H1 (cell line): ENCODE measurements around the gene FBXW2. TPM values are rescaled to one million over a fixed set of nuclear protein-coding genes. Genes with fewer than 3 reads are reported as not detected.

Experiments used
- CTCF ChIA-PET: fragments of 300-600 bp; sonication (Branson Sonifier 250); formaldehyde crosslinking; loops from one replicate; lab custom pipeline; 2021; ENCODE audit not compliant: partially characterized antibody; lab: Charles Lee
- POLR2A ChIA-PET: fragments of 300-600 bp; sonication (Branson Sonifier 250); formaldehyde crosslinking; loops from one replicate; lab custom pipeline; 2021; ENCODE audit warnings: inconsistent platforms; ENCODE audit not compliant: partially characterized antibody; lab: Charles Lee
- DNase-seq, 2 experiments: peaks; one replicate each; pipeline versions ENCODE4 v3.0.0 to v3.0.0-alpha.2; 2010 to 2022; ENCODE audit warnings: low spot score in 2 of 2, low read depth in 1 of 2, mixed read lengths in 1 of 2
- FAIRE-seq: peaks from 2 replicates; lab custom pipeline; 2011; peaks lifted over from hg19 to GRCh38; lab: Jason Lieb, UNC
- H2AFZ ChIP-seq: 2 replicates; pipeline ENCODE4 v1.8.1; 2012; ENCODE audit warnings: low read length, inconsistent platforms
- H2AK5ac ChIP-seq: 2 replicates; pipeline ENCODE4 v1.6.1; 2013; ENCODE audit warnings: low read depth, low read length
- H2BK120ac ChIP-seq: replicated peaks from 2 replicates; pipeline ENCODE3; 2013; ENCODE audit warnings: low read depth, low read length, inconsistent platforms
- H2BK12ac ChIP-seq: 2 replicates; pipeline ENCODE4 v1.6.1; 2013; ENCODE audit warnings: low read depth, low read length
- H2BK15ac ChIP-seq: 2 replicates; pipeline ENCODE4 v1.6.1; 2013; ENCODE audit warnings: low read length
- H2BK20ac ChIP-seq: 2 replicates; pipeline ENCODE4 v1.6.1; 2013; ENCODE audit warnings: low read length
- H2BK5ac ChIP-seq: 2 replicates; pipeline ENCODE4 v1.6.1; 2013; ENCODE audit warnings: low read depth, low read length
- H3K14ac ChIP-seq: 2 replicates; pipeline ENCODE4 v1.6.1; 2013; ENCODE audit warnings: inconsistent platforms; ENCODE audit not compliant: insufficient read length
- H3K18ac ChIP-seq: 2 replicates; pipeline ENCODE4 v1.6.1; 2013; ENCODE audit warnings: low read length; ENCODE audit errors: extremely low read depth
- H3K23ac ChIP-seq: 2 replicates; pipeline ENCODE4 v1.6.1; 2013; ENCODE audit warnings: inconsistent platforms; ENCODE audit not compliant: insufficient read length
- H3K23me2 ChIP-seq: 2 replicates; pipeline ENCODE4 v1.6.1; 2013; ENCODE audit warnings: low read depth, low read length
- H3K27ac ChIP-seq: 2 replicates; pipeline ENCODE4 v1.6.1; 2011; ENCODE audit warnings: low read depth, low read length, inconsistent platforms
- H3K27me3 ChIP-seq, 4 experiments: replicated peaks in 1 of 4; 1 replicate in 1 of 4; 2 replicates in 3 of 4; pipeline versions ENCODE4 v1.6.1 to v1.8.1; 2011 to 2013; ENCODE audit warnings: low read length in 3 of 4, mild to moderate bottlenecking in 3 of 4, inconsistent platforms in 2 of 4, mixed read lengths in 2 of 4, moderate library complexity in 1 of 4; ENCODE audit not compliant: control insufficient read depth in 3 of 4, insufficient read depth in 3 of 4; ENCODE audit errors: extremely low read depth in 1 of 4
- H3K36me3 ChIP-seq, 4 experiments: 2 replicates each; pipeline versions ENCODE4 v1.6.1 to v1.8.1; 2011 to 2013; ENCODE audit warnings: mild to moderate bottlenecking in 4 of 4, low read length in 3 of 4, moderate library complexity in 2 of 4, control low read depth in 1 of 4, inconsistent platforms in 1 of 4; ENCODE audit not compliant: insufficient read depth in 4 of 4, control insufficient read depth in 2 of 4
- H3K4ac ChIP-seq: replicated peaks from 2 replicates; pipeline ENCODE3; 2013; ENCODE audit warnings: low read length, low read depth, mixed read lengths, inconsistent platforms; ENCODE audit not compliant: insufficient read length
- H3K4me1 ChIP-seq, 4 experiments: replicated peaks in 1 of 4; 1 replicate in 1 of 4; 2 replicates in 3 of 4; pipeline versions ENCODE4 v1.6.1 to v1.8.1; 2011 to 2013; ENCODE audit warnings: low read length in 3 of 4, inconsistent platforms in 2 of 4, mixed read lengths in 1 of 4; ENCODE audit not compliant: insufficient read depth in 4 of 4, control insufficient read depth in 3 of 4
- H3K4me2 ChIP-seq, 2 experiments: 2 replicates each; pipeline versions ENCODE4 v1.6.1 to v1.8.1; 2011 to 2013; ENCODE audit warnings: low read depth in 2 of 2, low read length in 2 of 2, control low read depth in 1 of 2, inconsistent platforms in 1 of 2, mild to moderate bottlenecking in 1 of 2; ENCODE audit not compliant: insufficient read depth in 1 of 2
- H3K4me3 ChIP-seq, 4 experiments: fragments of 200-600, 300-600 bp in 1 of 4; sonication (generic), shearing (Covaris generic), sonication (Bioruptor Twin) in 1 of 4; 2 replicates each; pipeline versions ENCODE4 v1.5.1 to v1.8.1; 2011 to 2016; ENCODE audit warnings: low read length in 4 of 4, low read depth in 3 of 4, control low read depth in 2 of 4, inconsistent platforms in 2 of 4, mild to moderate bottlenecking in 2 of 4, mixed read lengths in 1 of 4, moderate library complexity in 1 of 4; ENCODE audit not compliant: insufficient read depth in 2 of 4; ENCODE audit errors: extremely low read depth in 1 of 4
- H3K56ac ChIP-seq: replicated peaks from 2 replicates; pipeline ENCODE3; 2013; ENCODE audit warnings: low read depth, mild to moderate bottlenecking, mixed read lengths, low read length, inconsistent platforms; ENCODE audit not compliant: insufficient read length
- H3K79me1 ChIP-seq: 2 replicates; pipeline ENCODE4 v1.6.1; 2013; ENCODE audit warnings: low read depth, low read length, control low read depth
- H3K79me2 ChIP-seq, 2 experiments: 2 replicates each; pipeline versions ENCODE4 v1.6.1 to v1.8.1; 2012 to 2013; ENCODE audit warnings: low read length in 2 of 2, mild to moderate bottlenecking in 2 of 2, inconsistent platforms in 1 of 2; ENCODE audit not compliant: insufficient read depth in 2 of 2, control insufficient read depth in 1 of 2
- H3K9ac ChIP-seq, 4 experiments: replicated peaks in 1 of 4; 1 replicate in 1 of 4; 2 replicates in 3 of 4; pipeline versions ENCODE4 v1.6.1 to v1.8.1; 2011 to 2013; ENCODE audit warnings: low read depth in 3 of 4, low read length in 3 of 4, control low read depth in 2 of 4, mild to moderate bottlenecking in 2 of 4, moderate library complexity in 2 of 4, inconsistent platforms in 1 of 4; ENCODE audit errors: extremely low read depth in 1 of 4
- H3K9me3 ChIP-seq, 2 experiments: 2 replicates each; pipeline versions ENCODE4 v1.6.1 to v1.8.1; 2012 to 2013; ENCODE audit warnings: mild to moderate bottlenecking in 2 of 2, moderate library complexity in 2 of 2, control low read depth in 1 of 2, inconsistent platforms in 1 of 2, low read depth in 1 of 2, low read length in 1 of 2, mixed read lengths in 1 of 2; ENCODE audit not compliant: insufficient read depth in 2 of 2
- H4K20me1 ChIP-seq, 2 experiments: replicated peaks in 1 of 2; 2 replicates each; pipeline versions ENCODE3 to v1.8.1; 2011 to 2013; ENCODE audit warnings: inconsistent platforms in 2 of 2, low read length in 2 of 2, mild to moderate bottlenecking in 1 of 2; ENCODE audit not compliant: insufficient read depth in 2 of 2, control insufficient read depth in 1 of 2
- H4K5ac ChIP-seq: 2 replicates; pipeline ENCODE4 v1.6.1; 2013; ENCODE audit warnings: low read length, low read depth, mixed read lengths, inconsistent platforms; ENCODE audit not compliant: insufficient read length
- H4K8ac ChIP-seq: 2 replicates; pipeline ENCODE4 v1.8.0; 2013; ENCODE audit warnings: mild to moderate bottlenecking, moderate library complexity, low read length, inconsistent platforms; ENCODE audit not compliant: insufficient read depth; ENCODE audit errors: extremely low read depth
- H4K91ac ChIP-seq: replicated peaks from 2 replicates; pipeline ENCODE3; 2013; ENCODE audit warnings: low read length, mixed read lengths, inconsistent platforms; ENCODE audit not compliant: insufficient read length
- BCL11A ChIP-seq, 2 experiments: IDR thresholded peaks; one replicate each; pipeline ENCODE4 v1.6.1; 2011; ENCODE audit warnings: low read depth in 2 of 2, low read length in 2 of 2, mild to moderate bottlenecking in 2 of 2
- HDAC2 ChIP-seq, 2 experiments: fragments of 300-600 bp in 1 of 2; sonication (generic) in 1 of 2; IDR thresholded peaks; 2 replicates each; pipeline ENCODE4 v1.6.1; 2011 to 2012; ENCODE audit warnings: low read depth in 2 of 2, low read length in 2 of 2, mild to moderate bottlenecking in 2 of 2, moderate library complexity in 2 of 2, borderline replicate concordance in 1 of 2, inconsistent platforms in 1 of 2
- RAD21 ChIP-seq, 2 experiments: IDR thresholded peaks in 1 of 2; conservative IDR thresholded peaks in 1 of 2; 2 replicates each; pipeline ENCODE4 v1.6.1; 2011; ENCODE audit warnings: low read depth in 2 of 2, low read length in 2 of 2, improper control_type of control experiment in 1 of 2, inconsistent platforms in 1 of 2, mild to moderate bottlenecking in 1 of 2, moderate library complexity in 1 of 2
- RNF2 ChIP-seq: fragments of 200-900, 300-1000 bp; sonication (generic); IDR thresholded peaks from 2 replicates; pipeline ENCODE4 v1.7.1; 2016; ENCODE audit warnings: borderline replicate concordance, low read depth, mild to moderate bottlenecking, antibody characterized with exemption, low read length; ENCODE audit not compliant: poor library complexity, severe bottlenecking; ENCODE audit errors: missing control alignments
- SIX5 ChIP-seq: IDR thresholded peaks from 2 replicates; pipeline ENCODE4 v1.6.1; 2011; ENCODE audit warnings: mild to moderate bottlenecking, low read depth, low read length
- TAF7 ChIP-seq: optimal IDR thresholded peaks from 2 replicates; pipeline ENCODE3; 2011; ENCODE audit warnings: low read depth, mild to moderate bottlenecking, inconsistent platforms, low read length, moderate library complexity, borderline replicate concordance
- ZNF274 ChIP-seq: IDR thresholded peaks from 2 replicates; pipeline ENCODE4 v1.7.0; 2012; ENCODE audit warnings: low read length, borderline replicate concordance; ENCODE audit errors: extremely low read depth
- WGBS, 2 experiments: shearing (Covaris generic) in 1 of 2; methylation state at CpG; one replicate each; pipeline versions ENCODE4 v1.1.6 to v1.1.7; 2013 to 2015; ENCODE audit warnings: low lambda C conversion rate in 2 of 2, mixed read lengths in 2 of 2, inconsistent platforms in 1 of 2, low coverage in 1 of 2, missing lambda C conversion rate in 1 of 2; ENCODE audit not compliant: insufficient replicate concordance in 2 of 2, insufficient coverage in 1 of 2, insufficient read length in 1 of 2; ENCODE audit errors: extremely low coverage in 1 of 2, missing lambda C conversion rate in 1 of 2; 5-methylcytosine and 5-hydroxymethylcytosine counted together
- polyA plus RNA-seq, 7 experiments: library from polyadenylated mRNA; depleted of rRNA in 3 of 7; stranded (reverse) in 5 of 7; unstranded in 2 of 7; fragments of >200 nt in 5 of 7; fragments of 200-250 nt in 2 of 7; gene quantifications; 1 replicate in 5 of 7; 2 replicates in 1 of 7; 4 replicates in 1 of 7; pipeline versions ENCODE4 v1.2.1 to v1.2.3, GENCODE V29; 2011 to 2013; ENCODE audit warnings: missing spikeins in 2 of 7, mixed read lengths in 2 of 7
- total RNA-seq: library from RNA; stranded (reverse); fragmentation: NEBNext Ultra II Directional; extraction: Animal tissue kit (Norgen Biotek cat#: 25700); gene quantifications from 2 replicates; pipeline ENCODE4 v1.2.1, GENCODE V29; 2021
- TF ChIP-seq, protein P1 (sequence below), 3 experiments: IDR thresholded peaks; 1 replicate in 2 of 3; 2 replicates in 1 of 3; pipeline versions ENCODE4 v1.5.1 to v1.6.1; 2011; ENCODE audit warnings: low read length in 3 of 3, mild to moderate bottlenecking in 3 of 3, inconsistent platforms in 2 of 3, low read depth in 1 of 3, moderate library complexity in 1 of 3; ENCODE audit not compliant: insufficient read depth in 1 of 3; ENCODE audit errors: control extremely low read depth in 1 of 3
- TF ChIP-seq, protein P2 (sequence below): IDR thresholded peaks from 2 replicates; pipeline ENCODE4 v1.6.1; 2012; ENCODE audit warnings: inconsistent platforms

The FBXW2 gene
- total and polyA plus RNA-seq, 2 of the 8 experiments (the other 6 are each of a cell fraction or from before 2014, with no cell fraction given): 19.2 to 65.3 TPM

DNA sequence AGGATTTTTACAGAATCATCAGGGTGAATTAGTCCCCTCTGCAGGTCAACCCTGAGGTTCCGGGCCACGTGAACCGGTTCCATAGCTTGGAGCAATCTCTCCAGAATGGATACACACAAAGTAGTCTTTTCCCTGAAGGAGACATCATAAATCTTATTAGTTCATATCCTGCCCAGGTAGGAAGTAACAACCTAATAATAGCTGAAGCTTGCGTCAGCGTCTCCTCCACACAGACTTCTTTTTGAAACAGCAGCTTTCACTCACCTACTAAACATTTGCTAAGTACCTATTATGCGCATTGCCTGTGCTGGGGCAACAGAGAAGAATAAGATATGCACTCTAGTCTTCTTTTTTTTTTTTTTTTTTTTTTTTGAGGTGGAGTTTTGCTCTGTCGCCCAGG is 40.1 kb upstream of the FBXW2 start:
- POLR2A ChIA-PET: interaction anchor here (0.9 to 3.0 kb wide), 8 partner anchors 9 to 107 kb away, joined by 3 to 8 read pairs (median 4); partner anchors contain the start of gene PSMD5
- H3K27me3 ChIP-seq: no peaks in the 10 kb centered on the region
- peaks cover 12 to 38% (median 29%) of the 10 kb centered on the region in 4 experiments for H3K36me3 ChIP-seq
- no peak overlapping the region for H3K9ac ChIP-seq
- no peak overlapping the region for H2BK5ac ChIP-seq
- no peak overlapping the region for H3K4me2 ChIP-seq
- H4K5ac ChIP-seq: no peak overlapping the region
- no peak overlapping the region for H2AK5ac ChIP-seq
- FAIRE-seq: no peak
- DNase-seq: no peak
- no peak overlapping the region for H2AFZ ChIP-seq
- H3K79me2 ChIP-seq: peaks cover 0 to 19% of the 10 kb centered on the region in 2 experiments; a peak in 2 of 4 replicates
- H3K23ac ChIP-seq: no peak overlapping the region
- H3K27ac ChIP-seq: 0 out of 2 replicates have a peak overlapping the region, but pooled peaks have one; percentile 19
- no peaks in the 10 kb centered on the region; the same call in 1 of the 2 replicates for H3K23me2 ChIP-seq
- no peaks in the 10 kb centered on the region; a peak in 1 of 7 replicates for H3K4me1 ChIP-seq
- H2BK20ac ChIP-seq: no peak overlapping the region
- H2BK120ac ChIP-seq: no peak overlapping the region
- H4K91ac ChIP-seq: no peak overlapping the region
- no peak overlapping the region for H3K4ac ChIP-seq
- H3K79me1 ChIP-seq: no peaks in the 10 kb centered on the region
- peaks cover 0 to 2% of the 10 kb centered on the region in 2 experiments for H4K20me1 ChIP-seq
- no peak overlapping the region for H2BK12ac ChIP-seq
- no peak overlapping the region for H2BK15ac ChIP-seq
- H3K14ac ChIP-seq: no peak overlapping the region
- no peak overlapping the region for H3K56ac ChIP-seq
- 95% methylated on average over 6 of the region's 7 CpGs; no CpG with 5 or more reads in 1 of the 2 experiments for WGBS, 2 experiments
- no peak overlapping the region for H3K4me3 ChIP-seq
- CTCF ChIA-PET: interaction anchor here (0.9 to 1.4 kb wide), 2 partner anchors 40 to 50 kb away, joined by 3 read pairs; partner anchors contain the start of gene FBXW2
- no peak overlapping the region for H4K8ac ChIP-seq
- H3K9me3 ChIP-seq: no peaks in the 10 kb centered on the region
- no peak overlapping the region for H3K18ac ChIP-seq
- TF ChIP-seq RNF2 (no peak), ZNF274 (no peak), TAF7 (no peak), RAD21 (IDR thresholded peaks at IDR 0.05 in 1 of 2, conservative IDR thresholded peaks at IDR 0.05 in 1 of 2; ENCODE audit: low read depth in 2 of 2, low read length in 2 of 2) (no peak), SIX5 (no peak), HDAC2 (IDR thresholded peaks at IDR 0.05; ENCODE audit: borderline replicate concordance in 1 of 2, low read depth in 2 of 2, low read length in 2 of 2) (no peak), BCL11A (IDR thresholded peaks at IDR 0.05; ENCODE audit: low read depth in 2 of 2, low read length in 2 of 2) (no peak)
- TF ChIP-seq, protein P1, sequence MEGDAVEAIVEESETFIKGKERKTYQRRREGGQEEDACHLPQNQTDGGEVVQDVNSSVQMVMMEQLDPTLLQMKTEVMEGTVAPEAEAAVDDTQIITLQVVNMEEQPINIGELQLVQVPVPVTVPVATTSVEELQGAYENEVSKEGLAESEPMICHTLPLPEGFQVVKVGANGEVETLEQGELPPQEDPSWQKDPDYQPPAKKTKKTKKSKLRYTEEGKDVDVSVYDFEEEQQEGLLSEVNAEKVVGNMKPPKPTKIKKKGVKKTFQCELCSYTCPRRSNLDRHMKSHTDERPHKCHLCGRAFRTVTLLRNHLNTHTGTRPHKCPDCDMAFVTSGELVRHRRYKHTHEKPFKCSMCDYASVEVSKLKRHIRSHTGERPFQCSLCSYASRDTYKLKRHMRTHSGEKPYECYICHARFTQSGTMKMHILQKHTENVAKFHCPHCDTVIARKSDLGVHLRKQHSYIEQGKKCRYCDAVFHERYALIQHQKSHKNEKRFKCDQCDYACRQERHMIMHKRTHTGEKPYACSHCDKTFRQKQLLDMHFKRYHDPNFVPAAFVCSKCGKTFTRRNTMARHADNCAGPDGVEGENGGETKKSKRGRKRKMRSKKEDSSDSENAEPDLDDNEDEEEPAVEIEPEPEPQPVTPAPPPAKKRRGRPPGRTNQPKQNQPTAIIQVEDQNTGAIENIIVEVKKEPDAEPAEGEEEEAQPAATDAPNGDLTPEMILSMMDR (IDR thresholded peaks at IDR 0.05; ENCODE audit: control extremely low read depth in 1 of 3, insufficient read depth in 1 of 3, low read depth in 1 of 3, low read length in 3 of 3): no peak
- TF ChIP-seq, protein P2, sequence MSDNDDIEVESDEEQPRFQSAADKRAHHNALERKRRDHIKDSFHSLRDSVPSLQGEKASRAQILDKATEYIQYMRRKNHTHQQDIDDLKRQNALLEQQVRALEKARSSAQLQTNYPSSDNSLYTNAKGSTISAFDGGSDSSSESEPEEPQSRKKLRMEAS: no peak
